Measurements from ENCODE around the gene GNAS.
"Not testable (repeated sequence)": the region's sequence is repeated elsewhere in the genome, so short reads cannot be mapped to it uniquely, and the experiment has no call there.

DNA sequence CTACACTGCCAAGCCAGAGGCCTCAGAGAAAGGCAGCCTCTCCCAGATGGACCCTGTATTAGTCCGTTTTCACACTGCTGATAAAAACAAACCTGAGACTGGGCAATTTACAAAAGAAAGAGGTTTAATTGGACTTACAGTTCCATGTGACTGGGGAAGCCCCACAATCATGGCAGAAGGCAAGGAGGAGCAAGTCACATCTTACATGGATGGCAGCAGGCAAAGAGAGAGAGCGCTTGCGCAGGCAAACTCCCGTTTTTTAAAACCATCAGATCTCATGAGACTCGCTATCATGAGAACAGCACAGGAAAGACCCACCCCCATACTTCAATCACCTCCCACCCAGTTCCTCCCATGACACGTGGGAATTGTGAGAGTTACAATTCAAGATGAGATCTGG, 32.0 kb upstream of the GNAS start:
- TF ChIP-seq, protein P1, sequence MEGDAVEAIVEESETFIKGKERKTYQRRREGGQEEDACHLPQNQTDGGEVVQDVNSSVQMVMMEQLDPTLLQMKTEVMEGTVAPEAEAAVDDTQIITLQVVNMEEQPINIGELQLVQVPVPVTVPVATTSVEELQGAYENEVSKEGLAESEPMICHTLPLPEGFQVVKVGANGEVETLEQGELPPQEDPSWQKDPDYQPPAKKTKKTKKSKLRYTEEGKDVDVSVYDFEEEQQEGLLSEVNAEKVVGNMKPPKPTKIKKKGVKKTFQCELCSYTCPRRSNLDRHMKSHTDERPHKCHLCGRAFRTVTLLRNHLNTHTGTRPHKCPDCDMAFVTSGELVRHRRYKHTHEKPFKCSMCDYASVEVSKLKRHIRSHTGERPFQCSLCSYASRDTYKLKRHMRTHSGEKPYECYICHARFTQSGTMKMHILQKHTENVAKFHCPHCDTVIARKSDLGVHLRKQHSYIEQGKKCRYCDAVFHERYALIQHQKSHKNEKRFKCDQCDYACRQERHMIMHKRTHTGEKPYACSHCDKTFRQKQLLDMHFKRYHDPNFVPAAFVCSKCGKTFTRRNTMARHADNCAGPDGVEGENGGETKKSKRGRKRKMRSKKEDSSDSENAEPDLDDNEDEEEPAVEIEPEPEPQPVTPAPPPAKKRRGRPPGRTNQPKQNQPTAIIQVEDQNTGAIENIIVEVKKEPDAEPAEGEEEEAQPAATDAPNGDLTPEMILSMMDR (IDR thresholded peaks at IDR 0.05; ENCODE audit: low read depth, low read length, missing input control): not testable (repeated sequence)
- not testable (repeated sequence) for TF ChIP-seq RXRA (IDR thresholded peaks at IDR 0.05); HNF4A (conservative IDR thresholded peaks at IDR 0.05); TAF1 (conservative IDR thresholded peaks at IDR 0.05); EGR1 (IDR thresholded peaks at IDR 0.05; ENCODE audit: low read depth in 2 of 2); GABPA (IDR thresholded peaks at IDR 0.05 in 1 of 2, conservative IDR thresholded peaks at IDR 0.05 in 1 of 2); JUND (IDR thresholded peaks at IDR 0.05); SP1 (IDR thresholded peaks at IDR 0.05); YY1 (IDR thresholded peaks at IDR 0.05); FOXA1 (IDR thresholded peaks at IDR 0.05)
- TF ChIP-seq, protein P2, sequence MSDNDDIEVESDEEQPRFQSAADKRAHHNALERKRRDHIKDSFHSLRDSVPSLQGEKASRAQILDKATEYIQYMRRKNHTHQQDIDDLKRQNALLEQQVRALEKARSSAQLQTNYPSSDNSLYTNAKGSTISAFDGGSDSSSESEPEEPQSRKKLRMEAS (IDR thresholded peaks at IDR 0.05): not testable (repeated sequence)
- TF ChIP-seq, protein P3, sequence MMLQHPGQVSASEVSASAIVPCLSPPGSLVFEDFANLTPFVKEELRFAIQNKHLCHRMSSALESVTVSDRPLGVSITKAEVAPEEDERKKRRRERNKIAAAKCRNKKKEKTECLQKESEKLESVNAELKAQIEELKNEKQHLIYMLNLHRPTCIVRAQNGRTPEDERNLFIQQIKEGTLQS (IDR thresholded peaks at IDR 0.05): not testable (repeated sequence)
- TF ChIP-seq, protein P4, sequence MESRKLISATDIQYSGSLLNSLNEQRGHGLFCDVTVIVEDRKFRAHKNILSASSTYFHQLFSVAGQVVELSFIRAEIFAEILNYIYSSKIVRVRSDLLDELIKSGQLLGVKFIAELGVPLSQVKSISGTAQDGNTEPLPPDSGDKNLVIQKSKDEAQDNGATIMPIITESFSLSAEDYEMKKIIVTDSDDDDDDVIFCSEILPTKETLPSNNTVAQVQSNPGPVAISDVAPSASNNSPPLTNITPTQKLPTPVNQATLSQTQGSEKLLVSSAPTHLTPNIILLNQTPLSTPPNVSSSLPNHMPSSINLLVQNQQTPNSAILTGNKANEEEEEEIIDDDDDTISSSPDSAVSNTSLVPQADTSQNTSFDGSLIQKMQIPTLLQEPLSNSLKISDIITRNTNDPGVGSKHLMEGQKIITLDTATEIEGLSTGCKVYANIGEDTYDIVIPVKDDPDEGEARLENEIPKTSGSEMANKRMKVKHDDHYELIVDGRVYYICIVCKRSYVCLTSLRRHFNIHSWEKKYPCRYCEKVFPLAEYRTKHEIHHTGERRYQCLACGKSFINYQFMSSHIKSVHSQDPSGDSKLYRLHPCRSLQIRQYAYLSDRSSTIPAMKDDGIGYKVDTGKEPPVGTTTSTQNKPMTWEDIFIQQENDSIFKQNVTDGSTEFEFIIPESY (IDR thresholded peaks at IDR 0.05): not testable (repeated sequence)
- TF ChIP-seq, protein P5, sequence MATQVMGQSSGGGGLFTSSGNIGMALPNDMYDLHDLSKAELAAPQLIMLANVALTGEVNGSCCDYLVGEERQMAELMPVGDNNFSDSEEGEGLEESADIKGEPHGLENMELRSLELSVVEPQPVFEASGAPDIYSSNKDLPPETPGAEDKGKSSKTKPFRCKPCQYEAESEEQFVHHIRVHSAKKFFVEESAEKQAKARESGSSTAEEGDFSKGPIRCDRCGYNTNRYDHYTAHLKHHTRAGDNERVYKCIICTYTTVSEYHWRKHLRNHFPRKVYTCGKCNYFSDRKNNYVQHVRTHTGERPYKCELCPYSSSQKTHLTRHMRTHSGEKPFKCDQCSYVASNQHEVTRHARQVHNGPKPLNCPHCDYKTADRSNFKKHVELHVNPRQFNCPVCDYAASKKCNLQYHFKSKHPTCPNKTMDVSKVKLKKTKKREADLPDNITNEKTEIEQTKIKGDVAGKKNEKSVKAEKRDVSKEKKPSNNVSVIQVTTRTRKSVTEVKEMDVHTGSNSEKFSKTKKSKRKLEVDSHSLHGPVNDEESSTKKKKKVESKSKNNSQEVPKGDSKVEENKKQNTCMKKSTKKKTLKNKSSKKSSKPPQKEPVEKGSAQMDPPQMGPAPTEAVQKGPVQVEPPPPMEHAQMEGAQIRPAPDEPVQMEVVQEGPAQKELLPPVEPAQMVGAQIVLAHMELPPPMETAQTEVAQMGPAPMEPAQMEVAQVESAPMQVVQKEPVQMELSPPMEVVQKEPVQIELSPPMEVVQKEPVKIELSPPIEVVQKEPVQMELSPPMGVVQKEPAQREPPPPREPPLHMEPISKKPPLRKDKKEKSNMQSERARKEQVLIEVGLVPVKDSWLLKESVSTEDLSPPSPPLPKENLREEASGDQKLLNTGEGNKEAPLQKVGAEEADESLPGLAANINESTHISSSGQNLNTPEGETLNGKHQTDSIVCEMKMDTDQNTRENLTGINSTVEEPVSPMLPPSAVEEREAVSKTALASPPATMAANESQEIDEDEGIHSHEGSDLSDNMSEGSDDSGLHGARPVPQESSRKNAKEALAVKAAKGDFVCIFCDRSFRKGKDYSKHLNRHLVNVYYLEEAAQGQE (IDR thresholded peaks at IDR 0.05): not testable (repeated sequence)

Measured in liver (tissue), 3 donors.